Measurements from ENCODE around the gene SH3RF3. TPM values are rescaled to one million over a fixed set of nuclear protein-coding genes. Genes with fewer than 3 reads are reported as not detected.

The SH3RF3 gene
- total RNA-seq, 1 donor from 2014 or later: 0.28 TPM

DNA sequence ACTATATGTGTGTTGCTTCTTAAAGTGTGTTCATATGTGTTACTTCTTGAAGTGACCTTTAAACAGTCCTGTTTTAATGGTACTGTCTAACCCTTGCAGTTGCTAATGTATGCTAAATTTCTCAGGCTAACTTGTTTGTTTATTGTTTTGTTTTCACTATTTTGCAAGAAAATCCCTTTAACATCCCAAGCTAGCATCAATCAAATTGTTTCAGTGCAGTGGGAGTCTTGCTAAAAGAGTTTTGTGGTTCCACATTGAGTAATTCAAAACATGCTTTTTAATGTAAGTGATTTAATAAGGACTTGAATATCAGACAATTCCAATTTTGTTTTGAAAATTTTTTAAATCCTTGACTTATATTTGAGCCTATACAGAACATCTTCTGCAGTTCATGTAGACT lies 3.6 kb downstream of the SH3RF3 start:
- no peaks in the 10 kb centered on the region for H3K36me3 Mint-ChIP-seq
- H3K9ac ChIP-seq: no peak overlapping the region
- H2AFZ ChIP-seq (replicated peaks): no peak overlapping the region
- H3K36me3 ChIP-seq: no peaks in the 10 kb centered on the region
- H3K9me3 ChIP-seq (ENCODE audit: low read depth): no peaks in the 10 kb centered on the region
- H3K4me3 ChIP-seq: no peak overlapping the region
- H3K27ac ChIP-seq: no peak overlapping the region
- peaks cover 23% of the 10 kb centered on the region for H3K4me1 ChIP-seq
- H3K79me2 ChIP-seq (ENCODE audit: low read depth): no peaks in the 10 kb centered on the region
- H3K4me2 ChIP-seq: no peak overlapping the region
- H3K4me3 Mint-ChIP-seq: no peak overlapping the region
- peaks cover 9% of the 10 kb centered on the region for H3F3A ChIP-seq (ENCODE audit: low read depth)
- H4K20me1 ChIP-seq (ENCODE audit: low read depth): peaks cover 29% of the 10 kb centered on the region
- H3K27me3 ChIP-seq: peaks cover 79% of the 10 kb centered on the region
- no peak for DNase-seq (ENCODE audit: low spot score)
- peaks cover 61% of the 10 kb centered on the region for H3K4me1 Mint-ChIP-seq
- H3K27me3 Mint-ChIP-seq (ENCODE audit: insufficient read depth, low read depth): peaks cover 14% of the 10 kb centered on the region
- H3K27ac Mint-ChIP-seq: no peak overlapping the region
- H3K9me3 Mint-ChIP-seq: no peaks in the 10 kb centered on the region
- TF ChIP-seq, protein P1, sequence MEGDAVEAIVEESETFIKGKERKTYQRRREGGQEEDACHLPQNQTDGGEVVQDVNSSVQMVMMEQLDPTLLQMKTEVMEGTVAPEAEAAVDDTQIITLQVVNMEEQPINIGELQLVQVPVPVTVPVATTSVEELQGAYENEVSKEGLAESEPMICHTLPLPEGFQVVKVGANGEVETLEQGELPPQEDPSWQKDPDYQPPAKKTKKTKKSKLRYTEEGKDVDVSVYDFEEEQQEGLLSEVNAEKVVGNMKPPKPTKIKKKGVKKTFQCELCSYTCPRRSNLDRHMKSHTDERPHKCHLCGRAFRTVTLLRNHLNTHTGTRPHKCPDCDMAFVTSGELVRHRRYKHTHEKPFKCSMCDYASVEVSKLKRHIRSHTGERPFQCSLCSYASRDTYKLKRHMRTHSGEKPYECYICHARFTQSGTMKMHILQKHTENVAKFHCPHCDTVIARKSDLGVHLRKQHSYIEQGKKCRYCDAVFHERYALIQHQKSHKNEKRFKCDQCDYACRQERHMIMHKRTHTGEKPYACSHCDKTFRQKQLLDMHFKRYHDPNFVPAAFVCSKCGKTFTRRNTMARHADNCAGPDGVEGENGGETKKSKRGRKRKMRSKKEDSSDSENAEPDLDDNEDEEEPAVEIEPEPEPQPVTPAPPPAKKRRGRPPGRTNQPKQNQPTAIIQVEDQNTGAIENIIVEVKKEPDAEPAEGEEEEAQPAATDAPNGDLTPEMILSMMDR (IDR thresholded peaks at IDR 0.05): no peak
- TF ChIP-seq EZH2 (IDR thresholded peaks at IDR 0.05) (no peak), EZH2phosphoT487 (IDR thresholded peaks at IDR 0.05) (no peak)

DNA sequence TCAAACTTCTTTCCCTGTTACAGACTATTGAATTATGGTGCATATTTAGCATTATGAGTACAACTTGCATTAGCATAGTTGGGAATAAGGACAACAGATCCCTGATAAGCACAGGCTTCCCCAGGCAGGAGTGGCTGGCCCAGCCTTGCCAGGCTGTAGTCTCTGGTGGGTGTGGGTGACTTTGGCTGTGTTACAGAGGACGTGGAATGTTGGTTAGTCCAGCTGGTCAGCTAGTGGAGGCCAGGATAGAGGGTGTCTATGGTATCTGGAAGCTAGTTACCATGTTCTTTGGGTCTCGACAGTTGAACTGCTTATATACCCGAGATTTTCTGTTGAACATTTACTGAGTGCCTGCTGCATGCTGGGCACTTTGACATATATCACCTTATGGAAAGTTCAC lies 4.7 kb downstream of the SH3RF3 start:
- H3K9me3 ChIP-seq (ENCODE audit: low read depth): no peaks in the 10 kb centered on the region
- peaks cover 13% of the 10 kb centered on the region for H3K27me3 Mint-ChIP-seq (ENCODE audit: insufficient read depth, low read depth)
- H3K36me3 Mint-ChIP-seq: no peaks in the 10 kb centered on the region
- no peak overlapping the region for H3K27ac Mint-ChIP-seq
- peaks cover 68% of the 10 kb centered on the region for H3K27me3 ChIP-seq
- TF ChIP-seq, protein P1 (IDR thresholded peaks at IDR 0.05): no peak
- no peak for TF ChIP-seq EZH2phosphoT487 (IDR thresholded peaks at IDR 0.05)
- TF ChIP-seq EZH2 (IDR thresholded peaks at IDR 0.05): no peak
- H3K4me1 ChIP-seq: peaks cover 34% of the 10 kb centered on the region
- H3K4me1 Mint-ChIP-seq: peaks cover 68% of the 10 kb centered on the region
- H3K27ac ChIP-seq: no peak overlapping the region
- no peaks in the 10 kb centered on the region for H3K79me2 ChIP-seq (ENCODE audit: low read depth)
- no peaks in the 10 kb centered on the region for H3K9me3 Mint-ChIP-seq
- no peak overlapping the region for H2AFZ ChIP-seq (replicated peaks)
- H4K20me1 ChIP-seq (ENCODE audit: low read depth): peaks cover 29% of the 10 kb centered on the region
- no peak overlapping the region for H3K4me3 ChIP-seq
- no peaks in the 10 kb centered on the region for H3K36me3 ChIP-seq
- H3F3A ChIP-seq (ENCODE audit: low read depth): peaks cover 9% of the 10 kb centered on the region
- no peak overlapping the region for H3K4me2 ChIP-seq
- H3K4me3 Mint-ChIP-seq: peak overlapping the region; percentile 24
- DNase-seq (ENCODE audit: low spot score): no peak
- H3K9ac ChIP-seq: no peak overlapping the region

DNA sequence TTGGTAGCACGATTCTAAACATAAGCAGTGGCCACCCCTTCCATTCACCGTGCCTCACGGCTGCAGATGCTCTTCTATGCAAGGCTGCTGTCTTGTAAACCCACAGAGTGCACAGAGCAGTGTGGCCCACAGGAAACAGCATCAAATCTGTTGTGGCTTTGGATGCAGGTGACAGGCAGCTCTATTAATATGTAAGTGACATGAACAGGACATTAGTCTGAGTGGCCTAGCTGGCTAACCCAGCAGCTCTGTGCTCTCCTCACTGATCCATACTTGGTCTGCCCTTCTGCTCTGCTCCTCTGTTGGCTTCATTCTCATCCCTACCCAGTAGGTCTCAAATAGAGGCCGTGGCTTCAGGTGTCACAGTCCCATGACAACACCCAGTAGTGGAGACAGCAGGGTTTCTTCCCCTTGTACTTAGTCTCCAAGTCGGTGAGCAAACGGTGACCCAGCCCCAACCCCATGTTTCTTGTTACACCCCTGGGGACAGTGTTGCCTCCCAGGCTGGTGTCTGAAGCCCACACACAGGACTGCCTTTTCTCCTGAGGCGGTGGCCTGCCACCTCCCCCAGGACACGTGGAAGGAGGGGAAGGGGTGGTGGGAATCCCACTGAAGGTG lies 5.8 kb downstream of the SH3RF3 start:
- Histone ChIP-seq H3K4me2 (no peak overlapping the region), H3K9ac (no peak overlapping the region), H3K4me3 (no peak overlapping the region), H4K20me1 (ENCODE audit: low read depth) (peaks cover 29% of the 10 kb centered on the region), H3K27ac (no peak overlapping the region), H3F3A (ENCODE audit: low read depth) (peaks cover 9% of the 10 kb centered on the region), H3K9me3 (ENCODE audit: low read depth) (no peaks in the 10 kb centered on the region), H3K4me1 (peaks cover 34% of the 10 kb centered on the region), H3K36me3 (no peaks in the 10 kb centered on the region), H2AFZ (replicated peaks) (no peak overlapping the region), H3K79me2 (ENCODE audit: low read depth) (no peaks in the 10 kb centered on the region), H3K27me3 (peaks cover 57% of the 10 kb centered on the region)
- H3K9me3 Mint-ChIP-seq: no peaks in the 10 kb centered on the region
- H3K36me3 Mint-ChIP-seq: no peaks in the 10 kb centered on the region
- TF ChIP-seq EZH2phosphoT487 (IDR thresholded peaks at IDR 0.05): no peak
- H3K4me3 Mint-ChIP-seq: peak overlapping the region; percentile 1
- DNase-seq (ENCODE audit: low spot score): no peak
- peaks cover 13% of the 10 kb centered on the region for H3K27me3 Mint-ChIP-seq (ENCODE audit: insufficient read depth, low read depth)
- H3K4me1 Mint-ChIP-seq: peaks cover 77% of the 10 kb centered on the region
- peak overlapping the region; percentile 41 for H3K27ac Mint-ChIP-seq
